GM18870 (cell line): ENCODE results near the gene EXOC3.

Source experiments
- ATAC-seq: cut with Tn5 transposase; IDR thresholded peaks from one replicate; pipeline ENCODE4 v1.9.1; 2021; ENCODE audit warnings: moderate library complexity; ENCODE audit not compliant: unreplicated experiment

The EXOC3 gene

DNA sequence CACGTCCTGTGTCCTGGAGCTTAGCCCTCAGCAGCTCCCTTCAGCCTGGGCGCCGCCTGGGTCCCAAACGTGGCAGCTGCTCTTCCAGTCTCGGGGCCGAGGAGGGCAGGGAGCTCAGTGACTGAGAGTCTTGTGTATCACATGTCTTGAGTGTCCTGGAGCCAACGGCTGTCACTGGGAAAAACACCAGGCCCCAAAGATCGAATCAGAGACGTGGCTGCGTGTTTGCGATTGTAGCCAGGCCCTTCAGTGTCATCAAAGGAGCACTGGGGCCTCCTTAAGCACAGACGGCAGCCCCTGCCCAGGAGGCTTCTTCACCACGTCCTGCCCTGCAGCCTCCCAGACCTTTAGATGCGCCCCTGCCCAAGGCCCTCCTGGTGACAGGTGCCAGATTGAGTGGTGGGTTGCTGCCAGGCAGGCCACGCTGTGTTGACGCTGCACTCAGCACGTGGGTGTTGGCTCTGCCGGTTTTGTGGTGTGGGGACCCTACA, 5.7 kb upstream of the EXOC3 start:
- no peak for ATAC-seq

DNA sequence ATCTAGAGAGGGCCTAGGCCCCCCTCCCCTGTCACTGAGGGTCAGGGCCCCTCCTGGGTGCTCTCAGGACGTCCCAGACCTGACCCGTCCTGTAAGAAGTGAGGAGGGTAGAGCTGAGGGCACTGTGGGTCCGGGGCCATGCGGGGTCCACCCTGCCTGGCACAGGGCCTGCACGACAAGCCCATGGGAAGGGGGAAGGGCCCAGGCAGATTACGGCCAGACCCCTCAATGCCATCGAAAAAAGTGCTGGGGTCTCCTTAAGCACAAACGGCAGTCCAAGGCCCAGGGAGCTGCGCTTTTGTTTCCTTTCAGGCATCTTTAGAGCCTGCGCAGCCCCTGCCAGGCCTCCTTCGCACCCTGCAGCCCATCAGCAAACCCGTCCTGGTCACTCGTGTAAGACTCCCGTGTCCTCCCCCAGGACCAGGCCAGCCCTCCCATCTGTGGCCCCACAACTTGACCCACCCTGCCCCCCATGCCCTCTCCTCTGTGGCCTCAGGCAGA, 4.4 kb upstream of the EXOC3 start:
- ATAC-seq, result no peak

DNA sequence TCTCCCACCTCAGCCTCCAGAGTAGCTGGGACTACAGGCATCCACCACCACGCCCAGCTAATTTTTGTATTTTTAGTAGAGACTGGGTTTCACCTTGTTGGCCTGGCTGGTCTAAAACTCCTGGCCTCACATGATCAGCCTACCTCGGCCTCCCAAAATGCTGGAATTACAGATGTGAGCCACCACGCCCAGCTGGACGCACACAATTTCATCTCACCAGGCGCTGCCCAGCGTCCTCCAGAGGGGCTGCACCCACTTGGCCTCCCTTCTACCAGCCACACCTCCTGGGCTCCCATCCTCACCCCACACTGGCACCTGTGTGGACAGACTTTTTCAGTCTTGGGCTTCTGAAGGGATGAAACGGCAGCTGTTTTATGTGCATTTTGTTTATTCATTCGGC, 3.8 kb upstream of the EXOC3 start:
- ATAC-seq, result no peak

DNA sequence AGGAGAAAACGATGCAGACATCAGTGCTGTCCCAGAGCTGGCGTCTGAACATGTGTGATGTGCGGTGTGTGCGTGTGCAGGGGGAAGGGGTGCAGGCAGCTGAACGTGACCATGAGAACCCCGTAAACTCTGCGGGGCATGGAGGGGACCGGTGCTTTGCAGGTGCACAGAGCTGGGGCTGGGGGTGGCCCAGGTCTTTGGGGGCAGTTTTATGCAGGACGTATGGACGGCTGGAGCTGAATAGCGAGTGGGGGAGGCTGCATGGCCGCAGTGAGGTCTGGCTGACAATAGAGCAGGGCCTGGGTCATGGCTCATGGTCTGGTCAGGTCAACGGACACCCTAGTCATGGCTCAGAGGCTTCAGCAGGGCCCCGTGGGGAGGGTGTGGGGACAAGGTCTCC, 3.3 kb upstream of the EXOC3 start:
- ATAC-seq, result no peak

DNA sequence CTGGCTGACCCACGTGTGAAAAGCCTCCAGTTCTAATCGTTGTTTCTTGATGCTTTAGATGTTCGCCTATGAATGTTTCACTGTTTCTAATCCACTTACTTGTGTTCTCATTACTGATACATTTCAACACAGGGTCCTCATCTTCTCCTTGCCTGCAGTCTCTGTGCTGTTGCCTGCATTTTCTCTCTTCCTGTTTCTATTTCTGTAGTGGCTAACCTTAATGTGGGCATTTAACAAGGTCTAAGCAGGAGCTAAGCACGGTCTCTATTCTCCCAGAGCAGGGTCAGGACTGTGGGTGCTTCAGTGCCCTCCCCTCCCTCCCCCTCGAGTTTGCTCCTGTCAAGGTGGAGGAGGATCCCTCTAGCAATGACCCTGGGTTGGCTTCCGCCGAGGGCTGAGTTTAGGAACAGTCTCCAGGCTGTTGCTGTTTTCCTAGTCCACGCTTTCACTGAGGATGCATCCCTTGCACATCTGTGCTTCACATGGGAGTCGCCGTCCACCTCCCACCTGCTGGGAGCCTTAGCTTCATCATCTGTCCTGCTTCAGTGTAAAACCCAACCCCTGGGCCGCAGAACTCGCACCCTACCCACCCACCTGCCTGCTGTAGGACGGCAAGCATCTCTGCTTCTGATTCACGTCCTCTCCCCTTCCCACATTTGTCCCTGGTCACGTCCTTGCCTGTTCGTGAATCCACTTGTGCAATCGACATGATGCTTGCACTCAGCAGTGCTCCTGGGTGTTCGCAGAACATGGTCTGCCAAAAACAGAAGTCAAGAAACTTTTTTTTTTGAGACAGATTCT, 2.4 kb upstream of the EXOC3 start:
- no peak for ATAC-seq

DNA sequence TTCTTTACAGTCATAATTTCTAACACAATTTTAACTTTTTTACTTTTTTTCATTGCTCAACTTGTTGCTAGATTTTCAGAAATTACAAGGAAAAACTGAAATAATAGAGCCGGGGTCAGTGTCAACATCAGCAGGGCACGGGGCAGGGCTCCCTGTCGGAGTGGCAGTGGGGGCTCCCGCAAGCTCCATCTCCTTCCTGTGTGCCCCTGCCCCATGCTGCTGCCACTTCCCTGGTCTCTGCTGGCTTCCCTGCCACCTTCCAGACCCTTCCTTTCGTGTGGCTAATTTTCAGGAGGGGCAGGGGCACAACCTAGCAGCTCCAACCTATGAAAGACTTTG, 1.0 kb upstream of the EXOC3 start:
- ATAC-seq, result no peak

DNA sequence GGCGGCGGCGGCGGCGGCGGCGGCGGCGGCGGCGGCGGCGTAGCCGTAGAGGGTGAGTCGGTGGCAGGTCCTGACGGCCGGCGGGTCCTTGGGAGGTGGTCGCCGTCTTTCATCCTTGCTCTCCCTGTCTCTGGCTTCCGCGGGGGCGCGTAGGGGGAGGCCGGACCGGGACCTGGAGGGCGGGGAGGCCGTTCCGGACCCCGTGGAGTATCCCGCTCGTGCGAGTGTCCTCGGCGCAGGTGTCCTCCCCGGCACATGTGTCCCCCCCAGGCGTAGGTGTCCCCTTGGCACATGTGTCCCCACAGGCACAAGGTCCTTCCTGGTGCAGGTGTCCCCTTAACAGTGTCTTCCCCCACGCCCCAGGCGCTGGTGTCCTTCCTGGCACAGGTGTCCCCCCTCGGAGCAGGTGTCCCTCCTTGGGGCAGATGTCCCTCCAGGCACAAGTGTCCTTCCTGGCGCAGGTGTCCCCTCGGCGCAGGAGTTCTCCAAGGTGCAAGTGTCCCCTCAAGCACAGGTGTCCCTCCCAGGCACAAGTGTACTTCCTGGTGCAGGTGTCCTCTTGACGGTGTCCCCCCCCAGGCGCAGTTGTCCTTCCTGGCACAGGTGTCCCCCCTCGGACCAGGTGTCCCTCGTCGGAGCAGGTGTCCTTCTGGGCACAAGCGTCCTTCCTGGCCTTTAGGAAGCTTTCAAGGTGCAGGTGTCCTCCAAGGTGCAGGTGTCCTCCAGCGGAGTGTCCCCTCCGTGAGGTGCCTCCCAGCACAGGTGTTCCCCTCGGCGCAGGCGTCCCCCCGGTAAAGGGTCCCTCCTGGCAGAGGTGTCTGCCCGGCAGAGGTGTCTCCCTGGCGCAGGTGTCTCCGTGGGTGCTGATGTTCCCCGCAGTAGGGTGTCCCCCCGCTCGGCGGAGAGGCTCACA, 519 bp downstream of the EXOC3 start:
- ATAC-seq, result peak; percentile 5

DNA sequence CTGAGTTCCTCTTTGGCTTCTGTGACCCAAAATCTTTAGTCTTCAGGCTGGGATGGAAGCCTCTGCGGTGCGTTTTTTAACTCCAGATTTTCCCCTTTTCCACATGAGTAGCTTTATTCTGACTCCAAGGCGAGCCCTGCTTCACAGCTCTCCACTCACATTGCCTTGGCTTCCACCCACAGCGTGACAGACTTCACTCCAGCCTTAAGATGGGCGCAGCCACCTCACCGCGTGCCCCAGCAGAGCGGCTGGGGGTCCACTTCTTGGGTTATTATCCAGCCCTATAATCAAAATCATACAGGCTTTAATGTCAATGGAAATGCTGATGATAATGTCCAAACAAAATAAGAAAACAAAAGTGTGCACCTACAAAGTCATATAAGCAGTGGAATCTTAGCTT, 1.2 kb downstream of the EXOC3 start:
- ATAC-seq, result no peak

DNA sequence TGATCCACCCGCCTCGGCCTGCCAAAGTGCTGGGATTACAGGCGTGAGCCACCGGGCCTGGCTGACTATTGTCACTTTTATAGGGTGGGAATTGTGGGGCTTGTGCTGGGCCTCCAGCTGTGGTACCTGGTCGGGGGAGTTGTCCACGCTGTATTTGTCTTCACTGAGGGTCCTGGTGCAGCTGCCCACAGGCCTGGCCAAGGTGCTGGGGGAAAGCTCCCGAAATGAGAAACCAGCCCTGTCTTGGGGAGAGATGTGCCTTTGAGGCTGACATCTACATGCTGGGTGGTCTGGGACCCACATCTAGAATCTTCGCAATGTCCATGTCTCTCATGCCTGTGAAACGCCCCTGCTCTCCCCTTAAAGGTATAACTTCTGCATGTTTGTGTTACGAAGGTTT, 2.6 kb downstream of the EXOC3 start:
- no peak for ATAC-seq

DNA sequence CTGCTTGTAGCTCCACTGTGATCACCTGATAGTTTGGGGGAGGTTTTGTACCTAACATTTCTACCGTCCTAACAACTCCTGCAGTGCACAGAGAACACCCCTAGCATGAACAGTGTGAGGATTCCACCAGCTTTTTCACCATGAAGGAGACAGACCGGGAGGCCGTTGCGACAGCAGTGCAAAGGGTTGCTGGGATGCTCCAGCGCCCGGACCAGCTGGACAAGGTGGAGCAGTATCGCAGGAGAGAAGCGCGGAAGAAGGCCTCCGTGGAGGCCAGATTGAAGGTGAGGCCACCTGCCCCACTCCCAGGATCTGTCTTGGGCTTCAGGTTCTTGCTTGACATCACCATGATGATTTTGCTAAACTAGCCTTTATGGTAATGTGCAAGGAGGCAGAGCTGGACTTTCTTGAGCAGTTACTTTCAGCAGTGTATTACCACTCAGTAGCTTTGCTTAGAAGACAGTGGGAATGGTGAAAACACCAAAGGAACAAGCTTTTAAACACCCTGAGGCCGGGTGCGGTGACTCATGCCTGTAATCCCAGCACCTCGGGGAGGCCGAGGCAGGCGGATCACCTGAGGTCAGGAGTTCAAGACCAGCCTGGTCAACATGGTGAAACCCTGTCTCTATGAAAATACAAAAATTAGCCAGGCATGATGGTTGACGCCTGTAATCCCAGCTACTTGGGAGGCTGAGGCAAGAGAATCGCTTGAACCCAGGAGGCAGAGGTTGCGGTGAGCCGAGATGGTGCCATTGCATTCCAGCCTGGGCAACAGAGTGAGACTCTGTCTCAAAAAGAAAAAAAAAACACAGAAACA, 3.3 kb downstream of the EXOC3 start:
- no peak for ATAC-seq

DNA sequence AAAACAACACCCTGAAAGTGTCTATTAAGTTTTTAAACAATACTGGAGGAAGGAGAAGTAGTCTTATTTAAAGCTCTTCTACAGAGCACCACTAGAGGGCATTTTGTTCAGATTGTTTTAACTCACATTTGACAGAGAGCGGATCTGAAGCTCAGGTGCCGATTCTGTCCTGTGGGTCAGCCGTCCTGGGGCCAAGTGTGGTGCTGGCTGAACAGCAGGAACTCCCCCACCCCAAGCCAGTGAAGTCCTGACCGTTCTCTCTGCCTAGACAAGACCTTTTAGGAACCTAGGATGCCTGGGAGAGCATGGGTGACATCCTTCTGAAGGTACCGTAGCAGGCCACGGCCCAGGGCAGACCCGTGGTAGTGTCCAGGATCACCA, 3.9 kb downstream of the EXOC3 start:
- ATAC-seq, result no peak

DNA sequence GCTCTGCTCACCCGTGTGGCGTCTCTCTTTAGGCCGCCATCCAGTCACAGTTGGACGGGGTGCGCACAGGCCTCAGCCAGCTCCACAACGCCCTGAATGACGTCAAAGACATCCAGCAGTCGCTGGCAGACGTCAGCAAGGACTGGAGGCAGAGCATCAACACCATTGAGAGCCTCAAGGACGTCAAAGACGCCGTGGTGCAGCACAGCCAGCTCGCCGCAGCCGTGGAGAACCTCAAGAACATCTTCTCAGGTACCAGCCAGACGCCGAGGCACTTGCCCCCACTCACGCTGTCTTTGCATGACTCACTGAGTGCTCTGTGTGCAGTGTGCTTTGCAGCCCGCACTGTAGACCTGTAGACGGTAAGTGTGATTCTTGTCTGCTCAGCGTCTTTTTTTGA, 4.5 kb downstream of the EXOC3 start:
- ATAC-seq, result no peak

DNA sequence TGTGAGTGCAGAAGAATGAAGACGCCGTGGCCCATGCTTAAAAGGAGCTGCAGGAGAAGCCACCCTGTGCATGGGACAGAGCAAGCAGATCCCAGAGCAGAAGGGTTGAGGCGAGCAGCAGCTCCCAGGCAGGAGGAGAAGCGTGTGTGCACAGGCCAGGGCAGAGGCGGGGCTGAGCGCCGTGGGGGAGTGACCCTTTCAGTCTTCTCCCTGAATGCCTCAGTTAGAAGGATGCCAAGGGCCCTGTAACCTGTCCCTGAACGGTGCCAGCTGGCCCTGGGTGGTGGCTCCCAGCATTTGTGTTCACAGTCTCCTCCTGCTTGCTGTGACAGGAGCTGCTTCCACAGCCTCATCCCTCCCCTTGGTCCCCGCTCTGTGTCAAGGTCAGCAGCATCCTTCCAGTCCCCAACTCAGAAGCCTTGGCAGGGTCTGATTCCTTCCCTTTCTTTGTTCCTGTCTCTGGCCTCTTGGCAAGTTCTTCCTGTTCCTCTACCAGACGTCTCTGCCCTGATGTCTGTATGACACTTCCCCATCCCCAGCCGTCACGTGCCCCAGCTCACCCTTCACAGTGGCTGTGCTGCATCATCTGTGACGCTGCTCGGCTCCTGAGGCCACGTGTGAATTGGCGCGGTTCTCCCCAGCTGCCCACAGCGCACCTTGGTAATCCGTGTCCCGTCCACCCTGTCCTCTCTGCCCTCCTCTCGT, 5.2 kb downstream of the EXOC3 start:
- ATAC-seq, result no peak

DNA sequence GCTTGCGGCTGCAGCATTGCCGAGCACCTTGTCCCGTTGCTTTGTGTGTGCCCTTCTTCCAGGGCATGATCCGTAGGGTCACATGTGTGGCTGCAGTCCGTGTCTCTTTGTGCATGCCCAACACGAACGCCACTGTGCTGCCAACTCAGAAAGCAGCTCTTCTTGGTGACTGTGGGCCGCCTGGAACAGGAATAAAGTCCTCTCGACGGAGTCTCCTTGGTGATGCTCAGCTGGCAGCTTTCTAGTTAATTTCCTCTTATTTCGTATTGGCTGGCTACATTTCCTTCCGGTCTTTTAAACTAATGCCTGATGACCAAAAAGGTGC, 5.8 kb downstream of the EXOC3 start:
- ATAC-seq, result no peak

DNA sequence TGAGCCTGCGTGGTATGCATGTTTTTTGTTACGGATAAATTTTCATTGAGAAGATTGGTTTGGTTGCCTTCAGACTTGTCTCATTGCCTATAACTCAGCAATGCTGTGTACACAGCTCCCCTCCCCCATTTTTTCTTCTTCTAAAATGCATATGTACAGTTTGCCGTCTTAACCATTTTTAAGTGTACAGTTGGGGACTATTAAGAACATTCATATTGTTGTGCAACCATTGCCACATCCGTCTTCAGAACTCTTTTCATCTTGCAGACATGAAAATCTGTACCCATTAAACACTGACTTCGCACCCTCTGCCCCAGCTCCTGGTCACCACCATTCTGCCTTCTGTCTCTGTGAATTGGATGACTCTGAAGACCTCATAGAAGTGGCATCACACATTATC, 6.2 kb downstream of the EXOC3 start:
- no peak for ATAC-seq

DNA sequence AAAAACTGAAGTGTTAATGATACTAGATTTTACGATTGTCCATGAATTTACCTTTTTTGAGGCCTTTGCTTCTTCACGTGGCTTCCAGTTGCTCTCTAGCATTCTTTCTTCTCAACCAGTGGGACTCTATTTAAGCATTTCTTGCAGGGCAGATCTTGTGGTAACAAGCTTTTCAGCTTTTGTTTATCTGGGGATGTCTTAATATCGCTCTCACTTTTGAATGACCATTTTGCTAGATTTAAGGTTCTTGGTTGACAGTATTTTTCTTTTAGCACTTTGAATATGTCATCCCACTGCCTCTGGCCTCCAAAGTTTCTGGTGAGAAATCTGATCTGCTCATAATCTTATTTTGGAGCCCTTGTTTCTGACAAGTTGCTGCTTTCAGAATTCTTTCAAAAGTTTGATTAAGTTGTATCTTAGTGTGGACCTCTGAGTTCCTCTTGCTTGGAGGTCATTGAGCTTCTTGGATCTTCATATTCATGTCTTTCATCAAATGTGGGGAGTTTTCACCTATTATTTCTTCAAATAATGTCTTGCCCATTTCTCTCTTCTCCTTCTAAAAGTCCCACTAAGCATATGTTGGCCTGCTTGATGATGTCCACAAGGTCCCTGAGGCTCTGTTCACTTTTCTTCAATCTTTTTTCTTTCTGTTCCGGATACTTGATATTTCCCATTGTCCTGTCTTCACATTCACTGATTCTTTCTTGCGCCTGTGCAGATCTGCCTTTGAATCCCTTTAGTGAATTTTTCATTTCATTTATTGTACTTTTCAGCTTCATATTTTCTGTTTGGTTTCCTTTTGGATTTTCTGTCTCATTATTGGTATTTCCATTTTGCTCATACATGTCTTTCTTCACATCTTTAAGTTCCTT, 8.8 kb downstream of the EXOC3 start:
- no peak for ATAC-seq

DNA sequence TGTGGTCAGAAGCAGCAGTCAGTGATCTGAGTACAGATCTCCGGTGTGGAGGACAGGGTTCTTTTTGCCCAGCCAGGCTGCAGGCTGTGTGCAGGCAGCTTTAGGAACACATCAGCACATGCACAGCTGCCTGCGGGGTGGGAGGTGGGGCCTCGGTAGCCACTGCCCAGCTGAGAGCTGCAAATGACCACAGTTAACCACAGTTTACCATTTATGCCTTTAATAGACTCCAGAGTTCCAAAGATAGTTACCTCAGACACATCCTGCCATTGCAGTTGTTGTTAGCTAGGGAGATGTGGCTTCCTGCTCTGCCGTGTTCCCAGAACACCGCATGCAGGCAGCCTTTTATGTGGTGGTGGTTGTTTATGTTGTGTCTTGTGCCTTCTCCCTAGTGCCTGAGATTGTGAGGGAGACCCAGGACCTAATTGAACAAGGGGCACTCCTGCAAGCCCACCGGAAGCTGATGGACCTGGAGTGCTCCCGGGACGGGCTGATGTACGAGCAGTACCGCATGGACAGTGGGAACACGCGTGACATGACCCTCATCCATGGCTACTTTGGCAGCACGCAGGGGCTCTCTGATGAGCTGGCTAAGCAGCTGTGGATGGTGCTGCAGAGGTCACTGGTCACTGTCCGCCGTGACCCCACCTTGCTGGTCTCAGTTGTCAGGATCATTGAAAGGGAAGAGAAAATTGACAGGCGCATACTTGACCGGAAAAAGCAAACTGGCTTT, 10.2 kb downstream of the EXOC3 start:
- no peak for ATAC-seq

DNA sequence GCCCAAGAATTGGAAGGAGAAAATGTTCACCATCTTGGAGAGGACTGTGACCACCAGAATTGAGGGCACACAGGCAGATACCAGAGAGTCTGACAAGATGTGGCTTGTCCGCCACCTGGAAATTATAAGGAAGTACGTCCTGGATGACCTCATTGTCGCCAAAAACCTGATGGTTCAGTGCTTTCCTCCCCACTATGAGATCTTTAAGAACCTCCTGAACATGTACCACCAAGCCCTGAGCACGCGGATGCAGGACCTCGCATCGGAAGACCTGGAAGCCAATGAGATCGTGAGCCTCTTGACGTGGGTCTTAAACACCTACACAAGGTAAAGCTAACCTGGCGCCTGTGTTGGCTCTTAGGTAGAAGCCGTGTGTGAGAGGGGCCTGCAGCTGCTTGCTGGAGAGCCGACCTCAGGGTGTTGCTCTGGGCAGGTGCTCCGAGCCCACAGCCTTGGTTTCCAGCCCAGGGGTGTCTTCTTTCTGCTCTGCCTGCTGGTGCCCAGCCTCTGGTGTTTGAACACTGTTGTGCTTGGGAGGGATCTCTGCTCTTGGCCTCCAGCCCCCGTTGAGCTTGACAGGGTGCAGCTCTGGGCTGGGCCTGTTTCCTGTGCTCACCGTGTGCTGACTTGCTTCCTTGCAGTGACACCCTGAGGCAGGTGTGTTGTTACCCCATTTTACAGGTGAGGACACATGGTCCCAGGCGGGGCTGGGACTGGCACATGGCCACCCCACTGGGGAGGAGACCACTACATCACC, 10.9 kb downstream of the EXOC3 start:
- no peak for ATAC-seq
